ENCODE results near the gene CLCN2.

DNA sequence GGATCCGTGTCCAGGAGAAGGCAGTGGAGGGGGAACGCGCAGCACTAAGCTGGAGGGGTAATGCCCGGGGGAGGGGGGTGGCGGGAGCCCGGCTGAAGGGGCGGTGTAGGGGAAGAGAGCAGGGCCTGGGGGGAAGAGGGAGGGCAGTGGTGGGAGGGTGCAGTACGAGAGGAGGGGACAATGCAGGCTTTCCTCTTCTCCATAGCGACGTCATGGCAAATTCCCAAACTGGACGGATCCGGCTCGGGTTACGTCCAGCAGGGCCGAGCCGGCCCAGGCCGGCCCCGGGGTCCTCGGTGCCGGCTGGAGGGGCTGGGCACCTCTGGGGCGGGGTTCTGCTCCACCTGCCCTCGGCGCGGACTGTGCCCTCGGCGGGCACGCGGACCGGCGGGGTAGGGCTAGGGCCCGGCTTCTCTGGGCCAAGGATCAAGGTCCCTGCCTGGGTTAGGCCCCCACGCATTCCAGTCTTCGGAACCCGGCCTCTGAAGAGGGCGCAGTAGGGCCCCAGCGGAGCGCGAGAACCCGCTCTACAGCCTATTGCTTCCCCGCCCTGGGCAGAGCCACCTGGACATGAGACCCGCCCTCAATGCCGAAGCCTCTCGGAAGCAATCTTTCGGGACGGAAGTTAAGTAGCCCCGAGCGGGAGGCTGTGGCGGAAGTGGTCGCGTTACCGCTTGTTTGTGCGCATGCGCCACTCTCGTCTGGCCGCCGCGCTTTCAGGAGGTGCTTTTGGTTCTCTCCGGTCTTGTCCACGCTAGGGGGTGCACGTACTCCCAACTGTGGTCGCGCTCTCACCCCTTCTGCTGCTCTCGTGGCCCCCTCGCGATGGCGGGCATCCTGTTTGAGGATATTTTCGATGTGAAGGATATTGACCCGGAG is 1.5 kb upstream of the CLCN2 start:
- TF ChIP-seq EZH2 (IDR thresholded peaks at IDR 0.05; ENCODE audit: insufficient read depth, poor library complexity, severe bottlenecking) (no peak), EZH2phosphoT487 (IDR thresholded peaks at IDR 0.05; ENCODE audit: insufficient read depth, low read depth) (no peak)

Measured in GM23248 (cell line).